Testis (tissue), 3 donors: Measurements from ENCODE around the gene ACAN. TPM values are rescaled to one million over a fixed set of nuclear protein-coding genes. Genes with fewer than 3 reads are reported as not detected.

Experiments
- DNase-seq: peaks from one replicate; pipeline ENCODE4 v3.0.0-alpha.2; 2019
- H3K27ac ChIP-seq, 2 donors: fragments of 200-600 bp; sonication (generic); one replicate each; pipeline ENCODE4 v1.5.1; 2019
- H3K27me3 ChIP-seq: fragments of 200-600 bp; sonication (generic); one replicate; pipeline ENCODE4 v1.5.1; 2019
- H3K36me3 ChIP-seq: fragments of 200-600 bp; sonication (generic); one replicate; pipeline ENCODE4 v1.5.1; 2017; ENCODE audit warnings: low read depth; ENCODE audit errors: missing control alignments
- H3K4me1 ChIP-seq: fragments of 200-600 bp; sonication (generic); one replicate; pipeline ENCODE4 v1.5.1; 2019
- H3K4me3 ChIP-seq, 2 donors: fragments of 200-600 bp; sonication (generic); one replicate each; pipeline ENCODE4 v1.5.1; 2017 to 2019
- H3K9me3 ChIP-seq: fragments of 200-600 bp; sonication (generic); one replicate; pipeline ENCODE4 v1.5.1; 2017
- POLR2A ChIP-seq: fragments of 450-650 bp; IDR thresholded peaks from one replicate; pipeline ENCODE4 v1.6.1; 2017; ENCODE audit warnings: antibody characterized with exemption, mild to moderate bottlenecking, moderate library complexity
- WGBS, 2 donors: methylation state at CpG; one replicate each; pipeline ENCODE4 v1.1.5; 2018; 5-methylcytosine and 5-hydroxymethylcytosine counted together
- intact Hi-C: fragments of 100-400 bp; cut with DNase I; formaldehyde crosslinking; loops from one replicate; pipeline ENCODE4 v1.15.1; 2023; ENCODE audit warnings: low total_unique reads
- polyA plus RNA-seq: library from polyadenylated mRNA; stranded (reverse); fragments of 350-450 nt; fragmentation: Illumina TruSeq; extraction: RNeasy Lipid Tissue Mini Kit (QIAGEN cat#74804); gene quantifications from one replicate; pipeline ENCODE4 v1.2.3, GENCODE V29; 2014; ENCODE audit warnings: low read depth, low replicate concordance; ENCODE audit not compliant: insufficient read depth
- total RNA-seq, 2 donors: library from RNA; depleted of rRNA; stranded (reverse); fragments of >200 nt; gene quantifications; one replicate each; pipeline ENCODE4 v1.2.3, GENCODE V29; 2016
- TF ChIP-seq, protein P1 (sequence below), 3 experiments: fragments of 450-650 bp in 2 of 3; fragments of 200-600 bp in 1 of 3; sonication (generic) in 1 of 3; IDR thresholded peaks; one replicate each; pipeline ENCODE4 v1.5.1; 2016 to 2019; ENCODE audit warnings: antibody characterized with exemption in 3 of 3, mild to moderate bottlenecking in 2 of 3, moderate library complexity in 1 of 3

Gene ACAN
- total and polyA plus RNA-seq, 3 donors from 2014 or later = 2.4 to 6.6 (median 4.1) TPM

DNA sequence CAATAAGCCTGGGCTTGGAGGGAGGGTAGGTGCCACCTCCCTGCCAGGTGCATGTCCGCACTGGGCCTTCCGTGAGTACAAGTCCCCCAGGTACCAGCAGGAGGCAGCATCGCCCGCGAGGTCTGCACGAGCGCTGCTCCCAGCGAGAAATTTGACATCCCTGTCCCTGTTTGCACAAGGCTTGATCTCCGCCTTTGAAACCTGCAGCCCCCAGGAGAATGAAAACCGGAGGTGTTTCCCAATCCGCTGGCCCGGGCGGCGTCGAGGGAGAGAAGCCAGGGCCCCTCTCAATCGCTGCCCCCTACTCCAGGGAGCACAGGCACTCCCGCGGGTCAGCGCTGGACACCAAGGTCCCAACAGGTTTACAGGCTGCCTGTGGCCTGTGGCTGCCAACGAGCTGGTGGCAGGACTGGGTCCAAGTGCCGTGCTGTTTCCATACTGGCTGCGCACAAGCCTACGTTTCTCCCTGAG is 91.1 kb downstream of the ACAN start:
- 2 to 11% methylated on average over 8 to 23 of the region's 23 CpGs for WGBS, 2 donors

DNA sequence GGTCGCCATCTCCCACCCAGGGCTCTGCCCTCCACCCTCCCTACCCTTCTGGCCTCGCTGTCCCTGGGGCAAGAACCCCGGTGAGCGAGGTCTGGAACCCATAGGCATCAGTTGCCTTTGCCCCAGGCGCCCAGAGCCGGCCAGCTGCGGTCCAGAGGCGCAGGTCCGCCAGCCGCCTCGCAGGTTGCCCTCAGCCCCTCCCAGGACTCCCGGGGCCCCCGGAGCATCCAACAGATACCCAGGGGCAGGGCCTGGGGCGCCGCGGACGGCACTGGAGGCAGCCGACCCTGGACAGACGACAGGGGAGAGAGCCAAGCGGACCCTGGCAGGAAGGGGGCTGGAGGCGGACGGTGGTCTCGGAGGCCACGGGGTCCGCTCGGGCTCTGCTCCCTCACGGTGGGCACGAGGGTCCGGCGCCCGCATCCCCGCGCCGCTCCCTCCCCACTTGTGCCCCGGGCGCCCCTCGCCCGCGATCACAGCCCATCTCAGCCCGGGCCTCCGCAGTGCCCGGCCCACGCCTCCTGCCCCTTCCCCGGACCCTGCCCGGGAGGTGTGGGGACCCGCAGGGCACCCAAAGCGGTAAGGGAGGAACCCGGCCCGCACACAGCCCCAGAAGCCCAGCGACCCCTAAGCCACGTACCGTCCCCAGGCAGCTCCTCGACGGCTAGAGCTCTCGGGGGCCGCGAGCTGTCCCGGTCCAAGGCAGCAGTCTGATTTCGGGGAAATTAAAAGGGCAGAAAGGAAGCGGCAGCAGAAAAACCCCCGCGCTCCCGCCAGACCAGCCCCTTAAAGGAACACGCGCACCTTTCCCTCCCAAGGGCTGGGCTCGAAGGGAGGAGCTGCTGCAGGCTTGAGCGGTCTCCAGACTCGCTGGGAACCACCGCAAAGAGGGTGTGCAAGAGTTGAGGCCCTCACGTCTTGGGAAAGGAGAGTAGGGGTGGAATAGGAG is 91.9 kb downstream of the ACAN start, which contains the start of gene HAPLN3:
TSS of gene HAPLN3 (minus strand) at position 726 of the 949 bp plus-strand sequence. CDS start 8,246 bp downstream, outside the sequence.
- 0 to 2% methylated on average over 11 to 63 of the region's 70 CpGs for WGBS, 2 donors
- H3K4me3 ChIP-seq = peak within 1 kb of the TSS; percentile 43 to 45
- no peaks in the 10 kb centered on the region for H3K27me3 ChIP-seq
- no peak for DNase-seq
- intact Hi-C loops = no loop called here
- no peak within 1 kb of the TSS for H3K27ac ChIP-seq
- H3K36me3 ChIP-seq = no peaks in the 10 kb centered on the region
- TF ChIP-seq POLR2A = no peak
- peaks cover 15% of the 10 kb centered on the region for H3K4me1 ChIP-seq
- H3K9me3 ChIP-seq = no peaks in the 10 kb centered on the region

More for the DNA sequence above, 91.1 kb downstream of the ACAN start:
- peaks cover 15% of the 10 kb centered on the region for H3K4me1 ChIP-seq
- TF ChIP-seq, protein P1, sequence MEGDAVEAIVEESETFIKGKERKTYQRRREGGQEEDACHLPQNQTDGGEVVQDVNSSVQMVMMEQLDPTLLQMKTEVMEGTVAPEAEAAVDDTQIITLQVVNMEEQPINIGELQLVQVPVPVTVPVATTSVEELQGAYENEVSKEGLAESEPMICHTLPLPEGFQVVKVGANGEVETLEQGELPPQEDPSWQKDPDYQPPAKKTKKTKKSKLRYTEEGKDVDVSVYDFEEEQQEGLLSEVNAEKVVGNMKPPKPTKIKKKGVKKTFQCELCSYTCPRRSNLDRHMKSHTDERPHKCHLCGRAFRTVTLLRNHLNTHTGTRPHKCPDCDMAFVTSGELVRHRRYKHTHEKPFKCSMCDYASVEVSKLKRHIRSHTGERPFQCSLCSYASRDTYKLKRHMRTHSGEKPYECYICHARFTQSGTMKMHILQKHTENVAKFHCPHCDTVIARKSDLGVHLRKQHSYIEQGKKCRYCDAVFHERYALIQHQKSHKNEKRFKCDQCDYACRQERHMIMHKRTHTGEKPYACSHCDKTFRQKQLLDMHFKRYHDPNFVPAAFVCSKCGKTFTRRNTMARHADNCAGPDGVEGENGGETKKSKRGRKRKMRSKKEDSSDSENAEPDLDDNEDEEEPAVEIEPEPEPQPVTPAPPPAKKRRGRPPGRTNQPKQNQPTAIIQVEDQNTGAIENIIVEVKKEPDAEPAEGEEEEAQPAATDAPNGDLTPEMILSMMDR (IDR thresholded peaks at IDR 0.05) = peak in 2 of 3 experiments; percentile 35 to 40
- TF ChIP-seq POLR2A = no peak
- DNase-seq = peak; percentile 69
- no peaks in the 10 kb centered on the region for H3K9me3 ChIP-seq
- no peaks in the 10 kb centered on the region for H3K27me3 ChIP-seq
- intact Hi-C loops = no loop called here
- peak overlapping the region; percentile 43 to 45 for H3K4me3 ChIP-seq
- no peak overlapping the region for H3K27ac ChIP-seq
- no peaks in the 10 kb centered on the region for H3K36me3 ChIP-seq

DNA sequence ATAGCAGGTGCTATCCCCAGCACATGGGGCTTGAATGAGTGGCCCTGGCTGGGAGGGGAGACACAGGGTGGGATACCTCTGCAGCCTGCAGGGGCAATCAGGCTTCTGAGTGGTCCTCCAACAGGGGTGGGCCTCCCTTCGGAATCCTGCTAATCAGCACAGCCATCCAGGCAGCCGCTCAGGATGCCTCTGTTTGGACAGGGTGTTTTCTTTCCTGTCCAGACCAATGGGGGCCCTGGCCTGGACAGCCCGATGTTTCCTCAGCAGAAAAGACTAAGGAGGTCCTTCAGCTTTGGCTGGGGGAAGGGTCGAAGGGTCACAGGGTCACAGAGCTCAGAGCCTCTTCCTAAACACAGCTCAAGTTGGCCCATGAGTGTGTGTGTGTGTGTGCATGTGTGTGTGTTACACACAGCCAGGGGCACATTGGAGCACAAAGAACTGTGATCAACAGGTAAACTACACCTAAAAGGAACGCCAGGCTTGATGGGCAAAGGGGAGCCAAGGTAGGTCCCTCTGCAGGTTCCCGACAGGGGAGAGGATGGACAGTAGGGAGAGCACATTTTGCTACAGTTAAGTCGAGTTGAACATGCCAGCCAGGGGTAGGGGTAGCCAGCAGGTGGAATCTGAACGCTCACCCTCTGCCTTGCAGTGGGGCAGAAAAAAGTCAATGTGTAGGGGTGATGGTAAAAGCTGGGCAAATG is 93.2 kb downstream of the ACAN start:
- TF ChIP-seq, protein P1 (IDR thresholded peaks at IDR 0.05) = no peak
- TF ChIP-seq POLR2A = no peak
- H3K9me3 ChIP-seq = no peaks in the 10 kb centered on the region
- DNase-seq = no peak
- H3K4me3 ChIP-seq = no peak overlapping the region
- H3K27ac ChIP-seq = no peak overlapping the region
- peaks cover 15% of the 10 kb centered on the region for H3K4me1 ChIP-seq
- intact Hi-C loops = no loop called here
- H3K27me3 ChIP-seq = no peaks in the 10 kb centered on the region
- 66 to 83% methylated on average over 8 of the region's 8 CpGs for WGBS, 2 donors
- no peaks in the 10 kb centered on the region for H3K36me3 ChIP-seq

DNA sequence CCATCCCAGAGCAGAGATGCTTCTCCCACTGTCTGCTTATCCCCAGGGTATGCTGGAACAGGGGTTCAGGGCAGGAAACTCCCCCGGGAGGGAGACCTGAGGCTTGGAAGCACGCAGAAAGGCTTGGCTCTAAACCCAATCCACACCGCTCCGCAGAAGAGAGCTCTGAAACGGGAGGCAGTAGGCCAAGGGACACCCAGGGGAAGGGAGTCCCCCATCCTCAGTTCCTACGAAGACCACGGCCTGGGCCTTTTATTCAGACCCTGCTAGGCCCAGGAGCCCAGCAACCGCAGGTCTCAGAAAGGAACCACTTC is 93.9 kb downstream of the ACAN start:
- no peaks in the 10 kb centered on the region for H3K36me3 ChIP-seq
- peaks cover 15% of the 10 kb centered on the region for H3K4me1 ChIP-seq
- no peak for DNase-seq
- H3K27ac ChIP-seq = no peak overlapping the region
- no peak overlapping the region for H3K4me3 ChIP-seq
- WGBS, 2 donors = 23 to 42% methylated on average over 8 of the region's 8 CpGs
- no peaks in the 10 kb centered on the region for H3K27me3 ChIP-seq
- H3K9me3 ChIP-seq = no peaks in the 10 kb centered on the region
- intact Hi-C loops = no loop called here
- TF ChIP-seq, protein P1 (IDR thresholded peaks at IDR 0.05) = no peak

DNA sequence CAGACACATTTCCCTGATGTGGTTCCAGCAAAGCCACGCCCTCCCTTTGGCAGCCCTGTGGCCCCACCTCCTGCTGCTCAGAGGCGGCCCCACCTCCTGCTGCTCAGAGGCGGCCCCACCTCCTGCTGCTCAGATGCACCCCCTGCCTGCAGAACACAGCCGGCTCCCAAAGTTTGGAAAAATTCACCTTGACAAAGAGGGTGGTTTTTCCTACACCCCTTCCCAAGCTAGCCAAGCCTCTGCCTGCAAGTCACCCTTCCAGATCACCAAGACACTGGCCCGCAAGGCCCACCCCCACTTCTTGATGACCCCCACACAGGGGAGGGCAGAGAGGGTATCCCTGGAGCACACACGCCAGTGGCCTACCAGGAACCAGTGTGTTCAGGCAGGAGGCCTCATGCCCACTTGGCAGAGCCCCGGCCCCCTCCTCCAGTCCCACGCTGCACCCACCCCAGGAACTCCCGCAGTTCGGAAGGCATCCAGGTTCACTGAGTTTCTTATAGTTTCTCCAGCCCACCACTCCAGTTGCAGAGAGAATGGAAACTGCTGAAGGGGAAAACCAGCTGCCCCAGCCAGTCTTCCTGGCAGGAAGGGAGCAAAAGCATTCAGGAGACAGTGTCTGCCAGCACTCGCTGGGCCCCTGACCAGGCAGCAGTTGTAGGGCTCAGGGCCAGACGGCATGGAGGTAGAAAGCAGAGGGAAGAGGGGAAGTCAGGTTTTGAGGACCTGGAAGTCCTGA is 94.4 kb downstream of the ACAN start:
- DNase-seq = peak; percentile 83
- no peak overlapping the region for H3K27ac ChIP-seq
- H3K4me1 ChIP-seq = peaks cover 15% of the 10 kb centered on the region
- no peaks in the 10 kb centered on the region for H3K36me3 ChIP-seq
- intact Hi-C loops = no loop called here
- TF ChIP-seq POLR2A = no peak
- TF ChIP-seq, protein P1 (IDR thresholded peaks at IDR 0.05) = peak in 2 of 3 experiments; percentile 42 to 52
- no peaks in the 10 kb centered on the region for H3K27me3 ChIP-seq
- H3K4me3 ChIP-seq = no peak overlapping the region
- WGBS, 2 donors = 42 to 51% methylated on average over 10 to 12 of the region's 12 CpGs
- no peaks in the 10 kb centered on the region for H3K9me3 ChIP-seq
